A549 treated with AZD2906 at 1 μM for 4 hours (cell line): Measurements from ENCODE around the gene PLS1. TPM values are rescaled to one million over a fixed set of nuclear protein-coding genes. Genes with fewer than 3 reads are reported as not detected.

Source experiments
- total RNA-seq: library from RNA; stranded (reverse); fragments of 200-300 nt; extraction: Qiagen RNA extraction; gene quantifications from 5 replicates; pipeline ENCODE4 v1.2.3, GENCODE V29; 2022

The PLS1 gene, protein sequence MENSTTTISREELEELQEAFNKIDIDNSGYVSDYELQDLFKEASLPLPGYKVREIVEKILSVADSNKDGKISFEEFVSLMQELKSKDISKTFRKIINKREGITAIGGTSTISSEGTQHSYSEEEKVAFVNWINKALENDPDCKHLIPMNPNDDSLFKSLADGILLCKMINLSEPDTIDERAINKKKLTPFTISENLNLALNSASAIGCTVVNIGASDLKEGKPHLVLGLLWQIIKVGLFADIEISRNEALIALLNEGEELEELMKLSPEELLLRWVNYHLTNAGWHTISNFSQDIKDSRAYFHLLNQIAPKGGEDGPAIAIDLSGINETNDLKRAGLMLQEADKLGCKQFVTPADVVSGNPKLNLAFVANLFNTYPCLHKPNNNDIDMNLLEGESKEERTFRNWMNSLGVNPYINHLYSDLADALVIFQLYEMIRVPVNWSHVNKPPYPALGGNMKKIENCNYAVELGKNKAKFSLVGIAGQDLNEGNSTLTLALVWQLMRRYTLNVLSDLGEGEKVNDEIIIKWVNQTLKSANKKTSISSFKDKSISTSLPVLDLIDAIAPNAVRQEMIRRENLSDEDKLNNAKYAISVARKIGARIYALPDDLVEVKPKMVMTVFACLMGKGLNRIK
- 8.4 to 11.1 TPM (median 9.6 TPM) in 5 replicates for total RNA-seq

DNA sequence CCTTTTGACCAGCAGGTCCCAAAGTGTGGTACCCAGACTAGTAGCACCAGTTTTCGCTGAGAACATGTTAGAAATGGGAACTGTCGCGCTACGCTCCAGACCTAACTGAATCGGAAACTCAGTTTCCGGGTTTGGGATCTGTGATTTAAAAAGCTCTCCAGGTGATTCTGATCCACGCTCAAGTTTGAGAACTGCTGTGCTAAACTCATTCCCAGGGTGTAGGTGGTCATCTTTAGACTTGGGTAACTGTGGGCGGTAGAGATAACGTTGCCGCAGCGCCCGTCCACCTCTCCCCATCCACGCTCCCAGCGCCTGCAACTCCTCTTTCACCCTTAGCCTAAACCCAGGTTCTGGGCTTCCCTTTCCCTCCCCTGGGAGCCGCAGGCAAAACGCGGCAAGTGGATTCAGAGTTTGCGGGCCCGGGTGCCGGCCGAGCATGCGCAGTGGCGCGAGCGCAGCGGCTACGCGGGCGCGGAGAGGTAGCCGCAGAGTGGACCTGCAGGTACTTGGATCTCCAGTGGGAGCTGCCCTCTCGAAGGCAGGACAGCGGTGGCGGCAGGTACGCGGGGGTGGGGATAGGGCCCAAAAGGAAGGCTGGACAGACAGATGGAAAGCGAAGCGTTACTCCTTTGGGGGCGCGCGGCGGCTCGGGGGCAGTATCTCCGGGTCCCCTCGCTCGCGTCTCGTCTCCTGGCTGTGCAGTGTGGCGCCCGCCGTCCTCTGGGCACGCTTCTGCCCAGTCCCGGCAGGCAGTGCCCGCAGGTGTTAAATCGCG lies at the start of gene PLS1:
TSS of gene PLS1 (plus strand) at position 443 of the 775 bp plus-strand sequence. CDS start 67,845 bp downstream, outside the sequence.

DNA sequence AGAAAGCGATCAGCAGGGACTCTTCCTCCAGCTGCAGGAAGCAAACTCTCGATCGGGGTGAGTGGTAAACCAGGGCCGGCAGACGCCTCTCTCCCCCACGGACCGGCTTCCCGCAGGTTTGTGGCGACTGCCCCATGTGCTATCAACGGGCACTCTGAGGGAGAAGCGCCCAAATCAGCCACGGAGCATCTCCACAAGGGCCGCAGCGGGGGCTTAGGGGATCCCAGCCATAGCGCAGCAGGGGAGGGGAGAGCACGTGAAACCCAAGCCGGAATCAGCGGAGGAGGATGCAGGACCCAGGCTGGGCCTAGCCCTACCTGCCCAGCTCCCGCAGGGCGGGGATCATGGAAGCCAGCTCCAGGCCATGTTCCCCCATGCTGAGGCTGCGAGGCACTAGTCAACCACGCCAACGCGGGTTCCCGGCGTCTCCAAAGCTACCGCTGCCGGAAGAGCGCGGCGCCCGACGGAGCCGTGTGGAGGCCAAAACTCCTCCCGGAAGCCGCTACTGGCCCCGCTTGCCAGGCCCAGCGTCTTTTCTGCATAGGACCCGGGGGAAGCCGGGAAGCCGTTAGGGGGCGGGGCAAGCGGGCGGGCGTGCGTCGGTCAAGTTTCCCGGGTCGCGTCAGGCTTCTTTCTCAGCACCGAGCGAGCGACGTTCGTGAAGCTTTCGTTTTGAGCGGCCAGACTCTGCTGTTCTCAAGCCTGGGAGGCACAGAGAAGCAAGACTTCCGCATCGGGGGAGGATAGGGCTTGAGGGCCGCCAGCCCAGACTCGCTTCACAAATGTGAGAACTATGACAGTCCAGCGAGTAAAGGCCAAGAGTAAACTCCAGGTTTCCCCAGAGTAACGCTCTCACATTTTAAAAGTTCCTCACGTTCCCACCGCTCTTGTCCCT lies 17.6 kb upstream of the PLS1 start, which contains the start of gene ATR:
TSS of gene ATR (minus strand) at position 405 of the 895 bp plus-strand sequence. CDS start at position 376, 29 bp downstream.

DNA sequence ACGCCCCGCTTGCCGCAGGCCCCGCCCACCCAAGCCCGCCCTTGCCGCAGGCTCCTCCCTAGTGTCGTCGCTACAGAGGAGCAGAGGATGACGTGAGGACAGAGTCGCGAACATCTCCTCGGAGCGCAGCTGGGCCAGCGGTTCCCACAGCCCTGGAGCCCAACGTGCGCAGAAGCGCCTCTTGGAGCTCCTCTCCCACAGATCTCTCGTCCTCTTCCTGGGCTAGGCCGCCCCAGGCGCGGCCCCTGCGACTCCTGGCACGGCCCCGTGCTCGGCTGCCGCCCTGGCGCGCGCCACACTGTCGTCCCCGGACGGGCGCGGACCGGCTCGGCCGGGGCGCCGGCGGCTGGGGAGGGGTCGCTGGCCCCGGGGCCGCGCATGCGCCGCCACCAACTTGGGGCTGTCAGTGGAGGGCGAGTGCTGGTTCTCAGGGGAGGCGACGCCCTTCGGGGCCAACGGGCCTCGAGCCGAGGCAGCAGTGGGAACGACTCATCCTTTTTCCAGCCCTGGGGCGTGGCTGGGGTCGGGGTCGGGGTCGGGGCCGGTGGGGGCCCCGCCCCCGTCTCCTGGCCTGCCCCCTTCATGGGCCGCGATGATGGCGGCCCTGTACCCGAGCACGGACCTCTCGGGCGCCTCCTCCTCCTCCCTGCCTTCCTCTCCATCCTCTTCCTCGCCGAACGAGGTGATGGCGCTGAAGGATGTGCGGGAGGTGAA lies 127.9 kb downstream of the PLS1 start, which contains the start of gene TRPC1:
TSS of gene TRPC1 (plus strand) at position 67 of the 714 bp plus-strand sequence. CDS start at position 593, 526 bp downstream.

Other genes with a start within 250 kb of the PLS1 start
- gene XRN1, start 148.4 kb upstream of the PLS1 start, total RNA-seq: 3.3 to 5.0 TPM (median 4.3 TPM) in 5 replicates
- 10.2 to 11.8 TPM (median 11.2 TPM) in 5 replicates for gene ATR, start 17.7 kb upstream of the PLS1 start, total RNA-seq
- 5.3 to 8.6 TPM (median 7.0 TPM) in 5 replicates for gene TRPC1, start 127.6 kb downstream of the PLS1 start, total RNA-seq